Activated CD8-positive, alpha-beta T cell treated with anti-CD3 and anti-CD28 coated beads for 36 hours (primary cell): ENCODE results near the gene PLPP4. TPM values are rescaled to one million over a fixed set of nuclear protein-coding genes. Genes with fewer than 3 reads are reported as not detected.

Experiments
- ATAC-seq: fragments of 200-7000 bp; cut with Tn5 transposase; one replicate; pipeline ENCODE4 v1.10.0; 2021; ENCODE audit warnings: mild to moderate bottlenecking, moderate library complexity
- CTCF ChIA-PET: fragments of 350-600 bp; sonication (Branson Sonifier 250); formaldehyde crosslinking; loops from one replicate; lab custom pipeline; 2021; ENCODE audit warnings: antibody characterized with exemption; lab: Charles Lee
- POLR2A ChIA-PET: fragments of 350-600 bp; sonication (Branson Sonifier 250); formaldehyde crosslinking; loops from one replicate; lab custom pipeline; 2021; ENCODE audit warnings: antibody characterized with exemption; lab: Charles Lee
- DNase-seq: peaks from one replicate; pipeline ENCODE4 v3.0.0-alpha.2; 2020
- H3K27ac Mint-ChIP-seq: one replicate; pipeline ENCODE4 v1.8.0; 2021; ENCODE audit warnings: mild to moderate bottlenecking, mixed read lengths
- H3K27me3 Mint-ChIP-seq: one replicate; pipeline ENCODE4 v1.8.0; 2021; ENCODE audit warnings: mixed read lengths
- H3K36me3 Mint-ChIP-seq: one replicate; pipeline ENCODE4 v1.8.0; 2021; ENCODE audit warnings: low read depth, mixed read lengths
- H3K4me1 Mint-ChIP-seq: one replicate; pipeline ENCODE4 v1.8.0; 2021; ENCODE audit warnings: low read depth, mixed read lengths
- H3K4me3 Mint-ChIP-seq: one replicate; pipeline ENCODE4 v1.8.0; 2021; ENCODE audit warnings: mild to moderate bottlenecking, moderate library complexity, mixed read lengths
- H3K9me3 Mint-ChIP-seq: one replicate; pipeline ENCODE4 v1.8.0; 2021; ENCODE audit warnings: mixed read lengths
- intact Hi-C: fragments of 100-400 bp; cut with micrococcal nuclease; formaldehyde crosslinking; loops from one replicate; pipeline ENCODE4 v1.10.0; 2022
- total RNA-seq, 2 experiments: library from RNA; stranded (reverse); gene quantifications; one replicate each; pipeline ENCODE4 v1.2.3, GENCODE V29; 2021
- TF ChIP-seq, protein P1 (sequence below): fragments of 200-600 bp; IDR thresholded peaks from one replicate; pipeline ENCODE4 v1.8.0; 2022; ENCODE audit warnings: antibody characterized with exemption, mild to moderate bottlenecking

PLPP4 gene
- total RNA-seq, 2 experiments from 2014 or later, result not detected

DNA sequence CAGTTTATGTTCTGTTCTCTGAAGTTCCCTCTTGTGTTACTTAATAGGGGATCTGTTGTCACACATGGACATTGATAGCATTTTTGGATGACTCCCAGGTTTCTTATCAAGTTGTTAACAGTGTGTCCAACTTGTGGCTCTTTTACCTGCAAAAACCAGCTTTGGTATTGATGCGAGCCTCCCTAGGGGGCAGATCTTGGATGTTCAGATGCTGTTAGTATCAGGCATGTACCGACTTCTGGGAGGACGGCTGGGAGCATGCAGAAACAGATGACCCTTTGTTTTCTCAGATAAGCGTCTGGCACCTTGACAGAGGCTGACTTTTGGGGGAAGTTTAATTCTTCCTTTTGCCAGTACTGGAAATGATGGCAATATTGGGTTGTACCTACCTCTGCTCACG is 2.2 kb downstream of the PLPP4 start:
- POLR2A ChIA-PET, result no interaction called here
- CTCF ChIA-PET, result no interaction called here
- Mint-ChIP-seq H3K4me3 (no peak overlapping the region), H3K27ac (no peak overlapping the region), H3K27me3 (peaks cover 27% of the 10 kb centered on the region), H3K9me3 (no peaks in the 10 kb centered on the region), H3K36me3 (no peaks in the 10 kb centered on the region), H3K4me1 (peaks cover 2% of the 10 kb centered on the region)
- ATAC-seq, result no peak
- no peak for DNase-seq
- TF ChIP-seq, protein P1, sequence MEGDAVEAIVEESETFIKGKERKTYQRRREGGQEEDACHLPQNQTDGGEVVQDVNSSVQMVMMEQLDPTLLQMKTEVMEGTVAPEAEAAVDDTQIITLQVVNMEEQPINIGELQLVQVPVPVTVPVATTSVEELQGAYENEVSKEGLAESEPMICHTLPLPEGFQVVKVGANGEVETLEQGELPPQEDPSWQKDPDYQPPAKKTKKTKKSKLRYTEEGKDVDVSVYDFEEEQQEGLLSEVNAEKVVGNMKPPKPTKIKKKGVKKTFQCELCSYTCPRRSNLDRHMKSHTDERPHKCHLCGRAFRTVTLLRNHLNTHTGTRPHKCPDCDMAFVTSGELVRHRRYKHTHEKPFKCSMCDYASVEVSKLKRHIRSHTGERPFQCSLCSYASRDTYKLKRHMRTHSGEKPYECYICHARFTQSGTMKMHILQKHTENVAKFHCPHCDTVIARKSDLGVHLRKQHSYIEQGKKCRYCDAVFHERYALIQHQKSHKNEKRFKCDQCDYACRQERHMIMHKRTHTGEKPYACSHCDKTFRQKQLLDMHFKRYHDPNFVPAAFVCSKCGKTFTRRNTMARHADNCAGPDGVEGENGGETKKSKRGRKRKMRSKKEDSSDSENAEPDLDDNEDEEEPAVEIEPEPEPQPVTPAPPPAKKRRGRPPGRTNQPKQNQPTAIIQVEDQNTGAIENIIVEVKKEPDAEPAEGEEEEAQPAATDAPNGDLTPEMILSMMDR, result no peak
- intact Hi-C loops, result no loop called here

DNA sequence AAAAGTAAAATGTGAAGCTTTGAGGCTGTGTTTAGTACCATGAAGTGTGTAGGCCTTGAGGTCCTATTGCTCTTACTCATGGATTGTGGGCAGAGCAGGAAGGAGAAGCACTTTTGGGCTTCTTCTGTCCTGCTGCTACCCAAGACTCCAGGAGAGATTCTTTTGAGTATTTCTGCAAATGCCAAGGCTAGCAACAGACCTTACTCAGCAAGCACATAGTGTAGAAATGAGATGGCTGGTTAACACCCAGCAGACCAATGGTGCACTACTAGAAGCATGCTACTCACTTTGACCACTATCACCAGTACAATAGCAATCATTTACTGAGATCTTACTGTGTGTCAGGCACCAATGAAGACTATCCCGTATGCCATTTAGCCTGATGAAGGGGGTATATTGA is 3.2 kb downstream of the PLPP4 start:
- CTCF ChIA-PET, result no interaction called here
- no peak for DNase-seq
- ATAC-seq, result no peak
- TF ChIP-seq, protein P1, result no peak
- intact Hi-C loops, result no loop called here
- POLR2A ChIA-PET, result no interaction called here
- H3K36me3 Mint-ChIP-seq, result no peaks in the 10 kb centered on the region
- peaks cover 2% of the 10 kb centered on the region for H3K4me1 Mint-ChIP-seq
- H3K27me3 Mint-ChIP-seq, result peaks cover 26% of the 10 kb centered on the region
- no peak overlapping the region for H3K4me3 Mint-ChIP-seq
- H3K27ac Mint-ChIP-seq, result no peak overlapping the region
- H3K9me3 Mint-ChIP-seq, result no peaks in the 10 kb centered on the region

DNA sequence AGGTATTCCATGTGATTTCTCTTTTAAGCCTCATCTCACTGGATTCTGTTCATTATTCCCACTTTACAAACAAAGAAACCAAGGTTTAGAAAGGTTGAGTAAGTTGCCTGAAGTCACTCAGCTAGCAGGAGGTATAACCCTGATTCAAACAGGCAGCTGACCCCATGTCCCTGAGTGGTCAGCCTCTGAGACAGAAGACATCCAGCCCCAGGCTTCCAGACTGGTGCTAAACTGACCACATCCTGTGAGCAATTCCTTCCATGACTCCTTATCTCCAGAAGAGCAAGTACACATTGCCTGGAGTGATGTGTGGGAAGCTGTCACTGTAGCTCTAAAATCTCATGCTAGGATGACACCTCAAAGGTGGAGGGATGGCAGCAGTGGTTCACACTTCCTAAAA is 3.7 kb downstream of the PLPP4 start:
- Mint-ChIP-seq H3K27ac (no peak overlapping the region), H3K36me3 (no peaks in the 10 kb centered on the region), H3K4me3 (no peak overlapping the region), H3K9me3 (no peaks in the 10 kb centered on the region), H3K4me1 (peaks cover 2% of the 10 kb centered on the region), H3K27me3 (peaks cover 24% of the 10 kb centered on the region)
- DNase-seq (no peak), ATAC-seq (no peak)
- intact Hi-C loops, result no loop called here
- CTCF ChIA-PET, result no interaction called here
- TF ChIP-seq, protein P1, result no peak
- POLR2A ChIA-PET, result no interaction called here

DNA sequence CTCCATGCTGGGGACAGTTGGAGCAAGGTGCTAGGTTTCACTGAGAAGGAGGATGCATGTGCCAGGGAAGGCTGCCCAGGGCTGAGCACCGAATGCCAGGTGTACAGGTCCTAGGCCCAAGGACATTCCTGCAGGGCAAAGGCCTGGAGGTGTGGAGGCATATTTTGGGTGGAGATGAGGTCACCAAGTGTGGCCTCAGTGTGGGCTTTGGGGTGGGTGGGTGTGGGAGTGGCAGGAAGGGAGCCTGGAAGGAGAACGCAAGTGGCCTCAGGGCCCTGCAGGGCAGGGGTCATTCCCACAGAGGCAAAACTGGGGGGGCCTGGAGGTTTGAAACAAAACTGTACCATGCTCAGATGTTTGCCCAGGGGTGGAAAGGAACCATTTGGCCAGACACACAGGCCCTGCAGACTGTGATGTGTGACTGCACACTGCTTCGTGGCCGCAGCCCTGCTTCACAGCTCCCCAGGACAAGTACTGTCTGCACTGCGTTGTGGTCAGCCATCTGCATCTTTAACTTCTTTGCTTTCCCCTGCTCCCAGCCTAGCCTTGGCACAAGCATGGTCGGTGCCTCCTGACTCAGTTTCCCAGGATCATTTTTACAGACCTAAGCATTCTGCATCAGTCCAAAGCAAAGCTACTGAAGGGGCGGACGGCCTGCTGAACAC is 5.1 kb downstream of the PLPP4 start:
- TF ChIP-seq, protein P1, result no peak
- Mint-ChIP-seq H3K36me3 (no peaks in the 10 kb centered on the region), H3K27me3 (peaks cover 15% of the 10 kb centered on the region), H3K9me3 (no peaks in the 10 kb centered on the region), H3K4me3 (no peak overlapping the region), H3K4me1 (no peaks in the 10 kb centered on the region), H3K27ac (no peak overlapping the region)
- ATAC-seq, result no peak
- intact Hi-C loops, result no loop called here
- CTCF ChIA-PET, result no interaction called here
- POLR2A ChIA-PET, result no interaction called here
- no peak for DNase-seq

DNA sequence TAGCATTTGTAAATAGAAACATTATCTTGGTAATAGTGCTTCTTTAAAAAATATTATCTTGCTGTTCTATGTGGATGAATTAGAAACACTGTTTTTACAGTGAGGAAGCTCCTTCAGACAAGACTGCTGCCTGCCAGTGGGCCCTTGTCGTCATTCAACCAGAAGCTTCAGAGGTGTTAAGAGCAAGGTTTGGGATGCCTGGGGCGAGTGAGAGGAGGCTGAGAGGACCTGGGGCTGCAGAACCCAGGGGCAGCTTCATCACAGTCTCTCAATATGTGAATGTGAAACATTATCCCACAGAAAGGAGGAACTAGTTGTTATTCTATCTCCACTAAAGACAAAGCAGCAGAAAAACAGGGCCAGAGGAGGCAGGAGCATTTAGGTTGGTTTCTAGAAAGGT is 8.1 kb downstream of the PLPP4 start:
- Mint-ChIP-seq H3K27me3 (peaks cover 3% of the 10 kb centered on the region), H3K9me3 (no peaks in the 10 kb centered on the region), H3K4me3 (no peak overlapping the region), H3K27ac (no peak overlapping the region), H3K36me3 (no peaks in the 10 kb centered on the region), H3K4me1 (no peaks in the 10 kb centered on the region)
- TF ChIP-seq, protein P1, result no peak
- ATAC-seq (no peak), DNase-seq (no peak)
- intact Hi-C loops, result no loop called here
- ChIA-PET POLR2A (no interaction called here), CTCF (no interaction called here)
